ENCODE measurements around the gene DACH1.

DNA sequence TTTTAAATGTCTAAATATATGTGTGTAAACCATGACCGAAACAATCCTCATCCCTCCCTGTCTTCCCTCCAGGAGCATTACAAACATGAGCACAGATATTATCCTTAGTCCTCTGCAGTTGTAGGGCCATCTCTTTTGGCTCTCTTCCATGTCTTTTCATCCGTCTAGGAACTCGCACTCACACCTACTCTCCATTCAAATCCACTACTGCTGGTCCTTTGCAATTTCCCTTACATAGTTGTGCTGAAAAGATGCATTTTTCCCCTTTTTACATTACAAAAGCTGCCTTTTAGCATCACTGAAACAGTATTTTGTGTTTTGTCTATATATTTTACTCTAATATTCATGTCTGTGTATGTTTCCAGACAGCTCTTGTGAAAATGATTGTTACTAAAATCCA, 237.8 kb downstream of the DACH1 start:
- TF ChIP-seq, protein P1, sequence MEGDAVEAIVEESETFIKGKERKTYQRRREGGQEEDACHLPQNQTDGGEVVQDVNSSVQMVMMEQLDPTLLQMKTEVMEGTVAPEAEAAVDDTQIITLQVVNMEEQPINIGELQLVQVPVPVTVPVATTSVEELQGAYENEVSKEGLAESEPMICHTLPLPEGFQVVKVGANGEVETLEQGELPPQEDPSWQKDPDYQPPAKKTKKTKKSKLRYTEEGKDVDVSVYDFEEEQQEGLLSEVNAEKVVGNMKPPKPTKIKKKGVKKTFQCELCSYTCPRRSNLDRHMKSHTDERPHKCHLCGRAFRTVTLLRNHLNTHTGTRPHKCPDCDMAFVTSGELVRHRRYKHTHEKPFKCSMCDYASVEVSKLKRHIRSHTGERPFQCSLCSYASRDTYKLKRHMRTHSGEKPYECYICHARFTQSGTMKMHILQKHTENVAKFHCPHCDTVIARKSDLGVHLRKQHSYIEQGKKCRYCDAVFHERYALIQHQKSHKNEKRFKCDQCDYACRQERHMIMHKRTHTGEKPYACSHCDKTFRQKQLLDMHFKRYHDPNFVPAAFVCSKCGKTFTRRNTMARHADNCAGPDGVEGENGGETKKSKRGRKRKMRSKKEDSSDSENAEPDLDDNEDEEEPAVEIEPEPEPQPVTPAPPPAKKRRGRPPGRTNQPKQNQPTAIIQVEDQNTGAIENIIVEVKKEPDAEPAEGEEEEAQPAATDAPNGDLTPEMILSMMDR (conservative IDR thresholded peaks at IDR 0.05 in 1 of 2, IDR thresholded peaks at IDR 0.05 in 1 of 2; ENCODE audit: low read depth in 1 of 2, low read length in 2 of 2) = no peak
- TF ChIP-seq EZH2 (IDR thresholded peaks at IDR 0.05; ENCODE audit: low read length, missing control alignments) = no peak

Data from fibroblast of lung (primary cell).